GM23248 (cell line): ENCODE results near the gene RFX2. TPM values are rescaled to one million over a fixed set of nuclear protein-coding genes. Genes with fewer than 3 reads are reported as not detected.

Source experiments
- DNase-seq: peaks from one replicate; pipeline ENCODE4 v3.0.0-alpha.2; 2015
- H2AFZ ChIP-seq: fragments of 200-600 bp; sonication (generic); 2 replicates; pipeline ENCODE4 v1.6.1; 2016; ENCODE audit warnings: antibody characterized with exemption
- H3F3A ChIP-seq: fragments of 200-600 bp; sonication (generic); 2 replicates; pipeline ENCODE4 v1.6.1; 2016; ENCODE audit warnings: mild to moderate bottlenecking, antibody characterized with exemption, mixed run types; ENCODE audit not compliant: insufficient read depth
- H3K27ac ChIP-seq: fragments of 200-600 bp; sonication (generic); 2 replicates; pipeline ENCODE4 v1.5.1; 2016; ENCODE audit warnings: mild to moderate bottlenecking
- H3K27me3 ChIP-seq: fragments of 200-600 bp; sonication (generic); replicated peaks from 2 replicates; pipeline ENCODE4 v1.6.1; 2016; ENCODE audit warnings: mild to moderate bottlenecking; ENCODE audit not compliant: insufficient read depth
- H3K36me3 ChIP-seq: fragments of 200-600 bp; sonication (generic); 2 replicates; pipeline ENCODE4 v1.6.1; 2016; ENCODE audit warnings: low read depth, mild to moderate bottlenecking
- H3K4me1 ChIP-seq: fragments of 200-600 bp; sonication (generic); 2 replicates; pipeline ENCODE4 v1.6.1; 2016; ENCODE audit warnings: mild to moderate bottlenecking; ENCODE audit not compliant: insufficient read depth
- H3K4me2 ChIP-seq: fragments of 200-600 bp; sonication (generic); one replicate; pipeline ENCODE4 v1.6.1; 2016; ENCODE audit warnings: mild to moderate bottlenecking; ENCODE audit not compliant: unreplicated experiment
- H3K4me3 ChIP-seq: fragments of 200-600 bp; sonication (generic); 2 replicates; pipeline ENCODE4 v1.5.1; 2016; ENCODE audit warnings: mild to moderate bottlenecking
- H3K79me2 ChIP-seq: fragments of 200-600 bp; sonication (generic); 2 replicates; pipeline ENCODE4 v1.6.1; 2016; ENCODE audit warnings: mild to moderate bottlenecking; ENCODE audit not compliant: insufficient read depth
- H3K9ac ChIP-seq: fragments of 200-600 bp; sonication (generic); 2 replicates; pipeline ENCODE4 v1.6.1; 2016; ENCODE audit warnings: mild to moderate bottlenecking
- H3K9me2 ChIP-seq: fragments of 200-600 bp; sonication (generic); 2 replicates; pipeline ENCODE4 v1.6.1; 2016; ENCODE audit warnings: mixed run types, mild to moderate bottlenecking, moderate library complexity; ENCODE audit not compliant: insufficient read depth
- H3K9me3 ChIP-seq: fragments of 200-600 bp; sonication (generic); one replicate; pipeline ENCODE4 v1.6.1; 2017; ENCODE audit warnings: low read depth
- H4K20me1 ChIP-seq: fragments of 200-600 bp; sonication (generic); 2 replicates; pipeline ENCODE4 v1.6.0; 2016; ENCODE audit not compliant: insufficient read depth
- EZH2 ChIP-seq: fragments of 200-600 bp; sonication (generic); IDR thresholded peaks from 2 replicates; pipeline ENCODE4 v1.6.1; 2018; ENCODE audit warnings: antibody characterized with exemption, mild to moderate bottlenecking; ENCODE audit not compliant: insufficient read depth, poor library complexity, severe bottlenecking
- EZH2phosphoT487 ChIP-seq: fragments of 200-600 bp; sonication (generic); IDR thresholded peaks from 2 replicates; pipeline ENCODE4 v1.6.1; 2018; ENCODE audit warnings: antibody characterized with exemption, moderate library complexity, mild to moderate bottlenecking, low read depth; ENCODE audit not compliant: insufficient read depth
- WGBS, 2 experiments: methylation state at CpG; one replicate each; pipeline ENCODE4 v1.1.6; 2015 to 2017; ENCODE audit warnings: low lambda C conversion rate in 2 of 2, low coverage in 1 of 2; ENCODE audit errors: missing lambda C conversion rate in 2 of 2; 5-methylcytosine and 5-hydroxymethylcytosine counted together
- in situ Hi-C: fragments of 300-500 bp; cut with MboI; formaldehyde crosslinking; loops from 2 replicates; pipeline ENCODE4 v1.15.0; 2020
- polyA plus RNA-seq: library from polyadenylated mRNA; unstranded; fragments of >200 nt; fragmentation: Nextera tagmentation; extraction: Ambion mirVana; gene quantifications from 2 replicates; pipeline ENCODE4 v1.2.1, GENCODE V29; 2016
- total RNA-seq: library from RNA; depleted of rRNA; stranded (reverse); fragments of >200 nt; shearing (Covaris generic); gene quantifications from 2 replicates; pipeline ENCODE4 v1.2.3, GENCODE V29; 2014

Gene RFX2
- total and polyA plus RNA-seq, 2 experiments from 2014 or later = 11.3 to 13.1 TPM

- H4K20me1 ChIP-seq = no peaks in the 10 kb centered on the region
- peak overlapping the region; percentile 24 for H2AFZ ChIP-seq
- H3K4me3 ChIP-seq = peak overlapping the region; percentile 54; the same call in 1 of the 2 replicates
- peaks cover 23% of the 10 kb centered on the region for H3K79me2 ChIP-seq
- H3K4me2 ChIP-seq = peak overlapping the region; percentile 78
- peaks cover 21% of the 10 kb centered on the region for H3K4me1 ChIP-seq
- 90 to 91% methylated on average over 8 of the region's 8 CpGs for whole genome bisulfite sequencing, 2 experiments
- no peak for TF ChIP-seq EZH2phosphoT487
- TF ChIP-seq EZH2 = no peak
- no peaks in the 10 kb centered on the region for H3K27me3 ChIP-seq
- no peaks in the 10 kb centered on the region for H3K9me2 ChIP-seq
- no peaks in the 10 kb centered on the region for H3K36me3 ChIP-seq
- H3K27ac ChIP-seq = peak overlapping the region; percentile 98
- in situ Hi-C loops = loop anchor here (10.0 kb wide), 1 partner anchor 48 kb away; no protein-coding TSS in a partner anchor
- H3K9ac ChIP-seq = peak overlapping the region; percentile 89
- H3K9me3 ChIP-seq = no peaks in the 10 kb centered on the region
- peaks cover 38% of the 10 kb centered on the region for H3F3A ChIP-seq
- DNase-seq = no peak
These were observed 54.0 kb downstream of the RFX2 start for GRCh38 chr19:6056282-6056741.

GRCh38 chr19:6055013-6055795 lies 55.1 kb downstream of the RFX2 start:
- DNase-seq = no peak
- H3K4me3 ChIP-seq = no peak overlapping the region
- WGBS, 2 experiments = 89 to 91% methylated on average over 4 of the region's 4 CpGs
- peaks cover 19% of the 10 kb centered on the region for H3K4me1 ChIP-seq
- no peaks in the 10 kb centered on the region for H4K20me1 ChIP-seq
- H3K36me3 ChIP-seq = no peaks in the 10 kb centered on the region
- in situ Hi-C loops = loop anchor here (10.0 kb wide), 1 partner anchor 50 kb away; no protein-coding TSS in a partner anchor
- no peak overlapping the region for H2AFZ ChIP-seq
- no peak overlapping the region for H3K9ac ChIP-seq
- TF ChIP-seq EZH2 (no peak), EZH2phosphoT487 (no peak)
- H3K79me2 ChIP-seq = peaks cover 22% of the 10 kb centered on the region
- H3K9me2 ChIP-seq = no peaks in the 10 kb centered on the region
- H3K27me3 ChIP-seq = no peaks in the 10 kb centered on the region
- no peak overlapping the region for H3K27ac ChIP-seq
- H3F3A ChIP-seq = peaks cover 38% of the 10 kb centered on the region
- H3K9me3 ChIP-seq = no peaks in the 10 kb centered on the region
- no peak overlapping the region for H3K4me2 ChIP-seq

- no peak overlapping the region for H3K27ac ChIP-seq
These were observed 61.4 kb downstream of the RFX2 start for GRCh38 chr19:6048793-6049405.

GRCh38 chr19:6048348-6048747 lies 62.0 kb downstream of the RFX2 start:
- Histone ChIP-seq H3K27ac (no peak overlapping the region), H3F3A (no peaks in the 10 kb centered on the region), H4K20me1 (no peaks in the 10 kb centered on the region), H3K4me3 (no peak overlapping the region), H3K36me3 (no peaks in the 10 kb centered on the region), H3K27me3 (no peaks in the 10 kb centered on the region), H3K4me2 (peak overlapping the region; percentile 5), H2AFZ (peak overlapping the region; percentile 20; the same call in 1 of the 2 replicates), H3K9me3 (no peaks in the 10 kb centered on the region), H3K4me1 (no peaks in the 10 kb centered on the region), H3K9me2 (no peaks in the 10 kb centered on the region), H3K9ac (peak overlapping the region; percentile 15), H3K79me2 (peaks cover 14% of the 10 kb centered on the region; the same call in 1 of the 2 replicates)
- 26% methylated on average over 9 of the region's 9 CpGs for WGBS, 2 experiments
- no peak for DNase-seq
- TF ChIP-seq EZH2 (no peak), EZH2phosphoT487 (no peak)
- in situ Hi-C loops = loop anchor here (10.0 kb wide), 1 partner anchor 76 kb away; no protein-coding TSS in a partner anchor

More at GRCh38 chr19:6048793-6049405, 61.4 kb downstream of the RFX2 start:
- no peak overlapping the region for H3K4me3 ChIP-seq
- no peaks in the 10 kb centered on the region for H3K27me3 ChIP-seq
- H3F3A ChIP-seq = no peaks in the 10 kb centered on the region
- in situ Hi-C loops = loop anchor here (10.0 kb wide), 1 partner anchor 76 kb away; no protein-coding TSS in a partner anchor
- peak overlapping the region; percentile 15 for H3K9ac ChIP-seq
- peak overlapping the region; percentile 62 for H2AFZ ChIP-seq
- WGBS, 2 experiments = 18 to 19% methylated on average over 15 of the region's 15 CpGs
- TF ChIP-seq EZH2 (no peak), EZH2phosphoT487 (no peak)
- no peaks in the 10 kb centered on the region for H3K9me3 ChIP-seq
- no peaks in the 10 kb centered on the region for H3K36me3 ChIP-seq
- H4K20me1 ChIP-seq = no peaks in the 10 kb centered on the region
- H3K9me2 ChIP-seq = no peaks in the 10 kb centered on the region
- H3K4me1 ChIP-seq = no peaks in the 10 kb centered on the region
- H3K79me2 ChIP-seq = peaks cover 17% of the 10 kb centered on the region; the same call in 1 of the 2 replicates
- peak overlapping the region; percentile 20 for H3K4me2 ChIP-seq
- DNase-seq = peak; percentile 86
